G401 (cell line): Measurements from ENCODE around the gene PPCDC. TPM values are rescaled to one million over a fixed set of nuclear protein-coding genes. Genes with fewer than 3 reads are reported as not detected.
"Not testable (repeated sequence)": the region's sequence is repeated elsewhere in the genome, so short reads cannot be mapped to it uniquely, and the experiment has no call there.

Source experiments
- DNase-seq: peaks from one replicate; pipeline ENCODE4 v3.0.0-alpha.2; 2015; ENCODE audit warnings: low spot score
- in situ Hi-C: cut with HindIII; loops from 2 replicates; pipeline ENCODE4 v1.10.0; 2016; ENCODE audit warnings: low sequenced_read_pairs, mixed read lengths
- total RNA-seq: library from RNA; depleted of rRNA; stranded (reverse); fragments of >200 nt; shearing (Covaris generic); gene quantifications from 2 replicates; pipeline ENCODE4 v1.2.3, GENCODE V29; 2014

Gene PPCDC
- total RNA-seq, 1 experiment from 2014 or later: 26.2 TPM

- in situ Hi-C loops: no loop called here
- DNase-seq: no peak
Observed at GRCh38 chr15:75062706-75063105, 39.3 kb downstream of the PPCDC start.

- in situ Hi-C loops: no loop called here
- DNase-seq: no peak
Observed at GRCh38 chr15:75063338-75063737, 39.9 kb downstream of the PPCDC start.

- in situ Hi-C loops: no loop called here
Observed at GRCh38 chr15:75063889-75064288, 40.5 kb downstream of the PPCDC start.

GRCh38 chr15:75064846-75065245 is 41.5 kb downstream of the PPCDC start:
- in situ Hi-C loops: no loop called here
- no peak for DNase-seq

More at GRCh38 chr15:75063889-75064288, 40.5 kb downstream of the PPCDC start:
- no peak for DNase-seq

GRCh38 chr15:75065467-75065850 is 42.1 kb downstream of the PPCDC start:
- in situ Hi-C loops: no loop called here

GRCh38 chr15:75065851-75066509 is 42.6 kb downstream of the PPCDC start:
- in situ Hi-C loops: no loop called here
- no peak for DNase-seq

More at GRCh38 chr15:75065467-75065850, 42.1 kb downstream of the PPCDC start:
- no peak for DNase-seq

- in situ Hi-C loops: no loop called here
- no peak for DNase-seq
Observed at GRCh38 chr15:75067123-75067830, 43.9 kb downstream of the PPCDC start.

- in situ Hi-C loops: no loop called here
- DNase-seq: no peak
Observed at GRCh38 chr15:75068748-75069147, 45.4 kb downstream of the PPCDC start.

GRCh38 chr15:75069301-75069925 is 46.0 kb downstream of the PPCDC start:
- in situ Hi-C loops: no loop called here

GRCh38 chr15:75070674-75071073 is 47.3 kb downstream of the PPCDC start:
- DNase-seq: no peak
- in situ Hi-C loops: no loop called here

More at GRCh38 chr15:75069301-75069925, 46.0 kb downstream of the PPCDC start:
- DNase-seq: no peak

GRCh38 chr15:75073197-75073596 is 49.8 kb downstream of the PPCDC start:
- in situ Hi-C loops: no loop called here
- DNase-seq: no peak

GRCh38 chr15:75076277-75076676 is 52.9 kb downstream of the PPCDC start:
- DNase-seq: no peak
- in situ Hi-C loops: no loop called here

GRCh38 chr15:75077551-75077961 is 54.2 kb downstream of the PPCDC start:
- in situ Hi-C loops: not testable (repeated sequence)

GRCh38 chr15:75081150-75081549 is 57.8 kb downstream of the PPCDC start:
- in situ Hi-C loops: no loop called here
- DNase-seq: no peak

More at GRCh38 chr15:75077551-75077961, 54.2 kb downstream of the PPCDC start:
- DNase-seq: not testable (repeated sequence)

GRCh38 chr15:75082689-75083088 is 59.3 kb downstream of the PPCDC start:
- in situ Hi-C loops: no loop called here
- DNase-seq: no peak

- DNase-seq, in situ Hi-C loops: not testable (repeated sequence)
Observed at GRCh38 chr15:75085708-75086107, 62.3 kb downstream of the PPCDC start.

- in situ Hi-C loops: no loop called here
- DNase-seq: no peak
Observed at GRCh38 chr15:75089456-75090387, 66.3 kb downstream of the PPCDC start.

- no peak for DNase-seq
- in situ Hi-C loops: no loop called here
Observed at GRCh38 chr15:75090388-75090734, 67.0 kb downstream of the PPCDC start.

- DNase-seq: no peak
- in situ Hi-C loops: no loop called here
Observed at GRCh38 chr15:75091814-75092213, 68.4 kb downstream of the PPCDC start.
